Esophagus muscularis mucosa (tissue), 3 donors: Measurements from ENCODE around the gene RTF1.
"Not testable (repeated sequence)": the region's sequence is repeated elsewhere in the genome, so short reads cannot be mapped to it uniquely, and the experiment has no call there.

Source experiments
- POLR2A ChIP-seq: fragments of 450-650 bp; IDR thresholded peaks from one replicate; pipeline ENCODE4 v1.6.1; 2017; ENCODE audit warnings: antibody characterized with exemption, moderate library complexity, mild to moderate bottlenecking, low read depth
- TF ChIP-seq, protein P1 (sequence below), 3 experiments: fragments of 200-600 bp in 2 of 3; fragments of 450-650 bp in 1 of 3; sonication (generic) in 2 of 3; IDR thresholded peaks; one replicate each; pipeline ENCODE4 v1.5.1; 2017 to 2019; ENCODE audit warnings: antibody characterized with exemption in 3 of 3, mild to moderate bottlenecking in 2 of 3, moderate library complexity in 1 of 3

DNA sequence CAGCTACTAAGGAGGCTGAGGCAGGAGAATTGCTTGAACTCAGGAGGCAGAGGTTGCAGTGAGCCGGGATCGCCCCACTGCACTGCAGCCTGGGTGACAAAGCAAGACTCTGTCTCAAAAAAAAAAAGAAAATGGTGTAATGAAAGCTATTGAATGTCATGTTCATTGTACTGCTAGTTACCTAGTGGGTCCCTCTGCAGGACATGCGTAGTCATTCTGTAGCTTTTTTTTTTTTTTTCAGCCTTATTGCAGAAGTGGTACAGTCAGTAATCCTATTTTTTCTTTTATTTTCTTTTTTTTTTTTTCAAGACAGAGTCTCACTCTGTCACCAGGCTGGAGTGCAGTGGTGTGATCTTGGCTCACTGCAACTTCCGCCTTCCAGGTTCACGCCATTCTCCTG, 21.9 kb downstream of the RTF1 start:
- TF ChIP-seq, protein P1, sequence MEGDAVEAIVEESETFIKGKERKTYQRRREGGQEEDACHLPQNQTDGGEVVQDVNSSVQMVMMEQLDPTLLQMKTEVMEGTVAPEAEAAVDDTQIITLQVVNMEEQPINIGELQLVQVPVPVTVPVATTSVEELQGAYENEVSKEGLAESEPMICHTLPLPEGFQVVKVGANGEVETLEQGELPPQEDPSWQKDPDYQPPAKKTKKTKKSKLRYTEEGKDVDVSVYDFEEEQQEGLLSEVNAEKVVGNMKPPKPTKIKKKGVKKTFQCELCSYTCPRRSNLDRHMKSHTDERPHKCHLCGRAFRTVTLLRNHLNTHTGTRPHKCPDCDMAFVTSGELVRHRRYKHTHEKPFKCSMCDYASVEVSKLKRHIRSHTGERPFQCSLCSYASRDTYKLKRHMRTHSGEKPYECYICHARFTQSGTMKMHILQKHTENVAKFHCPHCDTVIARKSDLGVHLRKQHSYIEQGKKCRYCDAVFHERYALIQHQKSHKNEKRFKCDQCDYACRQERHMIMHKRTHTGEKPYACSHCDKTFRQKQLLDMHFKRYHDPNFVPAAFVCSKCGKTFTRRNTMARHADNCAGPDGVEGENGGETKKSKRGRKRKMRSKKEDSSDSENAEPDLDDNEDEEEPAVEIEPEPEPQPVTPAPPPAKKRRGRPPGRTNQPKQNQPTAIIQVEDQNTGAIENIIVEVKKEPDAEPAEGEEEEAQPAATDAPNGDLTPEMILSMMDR (IDR thresholded peaks at IDR 0.05): not testable (repeated sequence)
- TF ChIP-seq POLR2A: not testable (repeated sequence)
